Neural cell (in vitro differentiated cells): ENCODE data around the gene AGPAT4.

Source experiments
- CTCF ChIP-seq: fragments of 450-650 bp; IDR thresholded peaks from 2 replicates; pipeline ENCODE4 v1.5.1; 2014; ENCODE audit warnings: antibody characterized with exemption, mild to moderate bottlenecking, moderate library complexity; ENCODE audit not compliant: poor library complexity, severe bottlenecking
- EZH2 ChIP-seq: fragments of 200-600, 300-800 bp; shearing (Covaris generic), sonication (generic); IDR thresholded peaks from 2 replicates; pipeline ENCODE4 v1.6.1; 2014; ENCODE audit warnings: antibody characterized with exemption, low read length, borderline replicate concordance, mild to moderate bottlenecking; ENCODE audit not compliant: insufficient read depth, poor library complexity, severe bottlenecking
- MXI1 ChIP-seq: fragments of 450-650 bp; conservative IDR thresholded peaks from 2 replicates; pipeline ENCODE4 v1.6.1; 2014; ENCODE audit warnings: antibody characterized with exemption, mild to moderate bottlenecking; ENCODE audit not compliant: poor library complexity, severe bottlenecking
- POLR2AphosphoS5 ChIP-seq: IDR thresholded peaks from 2 replicates; pipeline ENCODE4 v1.6.1; 2012
- REST ChIP-seq: IDR thresholded peaks from 2 replicates; pipeline ENCODE4 v1.6.1; 2012; ENCODE audit warnings: borderline replicate concordance

- no peak for TF ChIP-seq CTCF
- TF ChIP-seq REST = no peak
- no peak for TF ChIP-seq MXI1
- no peak for TF ChIP-seq POLR2AphosphoS5
- no peak for TF ChIP-seq EZH2
Measured at GRCh38 chr6:161218222-161218621, 55.6 kb downstream of the AGPAT4 start.
